ENCODE data around the gene LGALS7. TPM values are rescaled to one million over a fixed set of nuclear protein-coding genes. Genes with fewer than 3 reads are reported as not detected.
"Not testable (repeated sequence)": the region's sequence is repeated elsewhere in the genome, so short reads cannot be mapped to it uniquely, and the experiment has no call there.

The LGALS7 gene
- total and polyA plus RNA-seq, 2 of the 8 experiments (the other 6 are each of a cell fraction or from before 2014, with no cell fraction given) = 0.32 TPM; not detected in 1

- H3K27me3 ChIP-seq (replicated peaks in 1 of 4; ENCODE audit: control insufficient read depth in 3 of 4, extremely low read depth in 1 of 4, insufficient read depth in 3 of 4, low read length in 3 of 4) = peaks cover 0 to 12% (median 3%) of the 10 kb centered on the region in 4 experiments; a peak in 4 of 7 replicates
- POLR2A ChIA-PET (ENCODE audit: partially characterized antibody); H3K56ac ChIP-seq (replicated peaks; ENCODE audit: insufficient read length, low read depth, low read length); H4K91ac ChIP-seq (replicated peaks; ENCODE audit: insufficient read length, low read length); H2BK120ac ChIP-seq (replicated peaks; ENCODE audit: low read depth, low read length); H2AFZ ChIP-seq (ENCODE audit: low read length); H2AK5ac ChIP-seq (ENCODE audit: low read depth, low read length); H4K5ac ChIP-seq (ENCODE audit: insufficient read length, low read depth, low read length); DNase-seq (ENCODE audit: low read depth in 1 of 2, low spot score in 2 of 2); H3K23ac ChIP-seq (ENCODE audit: insufficient read length); H2BK5ac ChIP-seq (ENCODE audit: low read depth, low read length); H3K79me1 ChIP-seq (ENCODE audit: low read depth, low read length); H3K79me2 ChIP-seq (ENCODE audit: control insufficient read depth in 1 of 2, insufficient read depth in 2 of 2, low read length in 2 of 2); H3K4me2 ChIP-seq (ENCODE audit: insufficient read depth in 1 of 2, low read depth in 2 of 2, low read length in 2 of 2); H4K8ac ChIP-seq (ENCODE audit: extremely low read depth, insufficient read depth, low read length); H2BK15ac ChIP-seq (ENCODE audit: low read length); H3K27ac ChIP-seq (ENCODE audit: low read depth, low read length); H2BK20ac ChIP-seq (ENCODE audit: low read length); H2BK12ac ChIP-seq (ENCODE audit: low read depth, low read length); H3K4me1 ChIP-seq (replicated peaks in 1 of 4; ENCODE audit: control insufficient read depth in 3 of 4, insufficient read depth in 4 of 4, low read length in 3 of 4); H4K20me1 ChIP-seq (replicated peaks in 1 of 2; ENCODE audit: control insufficient read depth in 1 of 2, insufficient read depth in 2 of 2, low read length in 2 of 2); H3K14ac ChIP-seq (ENCODE audit: insufficient read length); H3K23me2 ChIP-seq (ENCODE audit: low read depth, low read length); H3K36me3 ChIP-seq (ENCODE audit: control insufficient read depth in 2 of 4, insufficient read depth in 4 of 4, low read length in 3 of 4); H3K4me3 ChIP-seq (ENCODE audit: extremely low read depth in 1 of 4, insufficient read depth in 2 of 4, low read depth in 3 of 4, low read length in 4 of 4); H3K18ac ChIP-seq (ENCODE audit: extremely low read depth, low read length); H3K9me3 ChIP-seq (ENCODE audit: insufficient read depth in 2 of 2, low read depth in 1 of 2, low read length in 1 of 2); H3K4ac ChIP-seq (replicated peaks; ENCODE audit: insufficient read length, low read depth, low read length); H3K9ac ChIP-seq (replicated peaks in 1 of 4; ENCODE audit: extremely low read depth in 1 of 4, low read depth in 3 of 4, low read length in 3 of 4); CTCF ChIA-PET (ENCODE audit: partially characterized antibody): not testable (repeated sequence)
- FAIRE-seq = peak; percentile 71
- 69% methylated on average over 13 of the region's 49 CpGs; no CpG with 5 or more reads in 1 of the 2 experiments for WGBS, 2 experiments (ENCODE audit: extremely low coverage in 1 of 2, insufficient coverage in 1 of 2, insufficient read length in 1 of 2, insufficient replicate concordance in 2 of 2, low coverage in 1 of 2, low lambda C conversion rate in 2 of 2, missing lambda C conversion rate in 1 of 2)
These were observed 17.4 kb upstream of the LGALS7 start for GRCh38 chr19:38790507-38791403.

Measured in H1 (cell line).